ENCODE measurements around the gene MZT2A.
"Not testable (repeated sequence)": the region's sequence is repeated elsewhere in the genome, so short reads cannot be mapped to it uniquely, and the experiment has no call there.

The MZT2A gene, protein sequence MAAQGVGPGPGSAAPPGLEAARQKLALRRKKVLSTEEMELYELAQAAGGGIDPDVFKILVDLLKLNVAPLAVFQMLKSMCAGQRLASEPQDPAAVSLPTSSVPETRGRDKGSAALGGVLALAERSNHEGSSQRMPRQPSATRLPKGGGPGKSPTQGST

DNA sequence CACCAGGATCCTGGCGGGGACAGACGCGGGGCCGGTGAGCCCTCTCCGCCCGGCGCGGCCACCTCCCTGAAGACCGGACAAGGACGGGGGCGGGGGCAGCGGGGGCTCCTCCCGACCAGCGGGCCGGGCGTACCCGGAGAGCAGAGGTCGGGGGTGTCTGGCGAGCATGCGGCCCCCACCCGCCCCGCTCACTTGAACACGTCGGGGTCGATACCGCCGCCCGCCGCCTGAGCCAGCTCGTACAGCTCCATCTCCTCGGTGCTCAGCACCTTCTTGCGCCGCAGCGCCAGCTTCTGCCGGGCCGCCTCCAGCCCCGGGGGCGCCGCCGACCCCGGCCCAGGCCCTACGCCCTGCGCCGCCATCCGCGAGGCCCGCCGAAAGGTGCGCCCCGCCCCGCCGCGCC is at the start of gene MZT2A:
MZT2A (minus strand) TSS at position 383 of the 403 bp plus-strand sequence; CDS start at position 362, 21 bp downstream.
- in situ Hi-C loops (cut with HindIII; ENCODE audit: low pct_ligation_motif_present, low pct_unique_long_range_greater_than_20kb, low sequenced_read_pairs); DNase-seq: not testable (repeated sequence)

DNA sequence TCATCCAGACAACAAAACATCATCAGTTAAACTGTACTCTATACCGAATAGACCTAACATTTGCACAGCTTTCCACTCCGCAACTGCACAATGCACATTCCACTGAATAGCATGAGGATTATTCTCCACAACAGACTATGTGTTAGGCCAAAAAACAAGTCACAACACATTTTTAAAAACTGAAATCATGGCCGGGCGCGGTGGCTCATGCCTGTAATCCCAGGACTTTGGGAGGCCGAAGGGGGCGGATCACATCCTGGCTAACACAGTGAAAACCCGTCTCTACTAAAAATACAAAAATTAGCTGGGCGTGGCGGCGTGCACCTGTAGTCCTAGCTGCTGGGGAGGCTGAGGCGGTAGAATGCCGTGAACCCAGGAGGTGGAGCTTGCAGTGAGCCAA is 46.7 kb upstream of the MZT2A start:
- in situ Hi-C loops (cut with HindIII; ENCODE audit: low pct_ligation_motif_present, low pct_unique_long_range_greater_than_20kb, low sequenced_read_pairs); DNase-seq: not testable (repeated sequence)

DNA sequence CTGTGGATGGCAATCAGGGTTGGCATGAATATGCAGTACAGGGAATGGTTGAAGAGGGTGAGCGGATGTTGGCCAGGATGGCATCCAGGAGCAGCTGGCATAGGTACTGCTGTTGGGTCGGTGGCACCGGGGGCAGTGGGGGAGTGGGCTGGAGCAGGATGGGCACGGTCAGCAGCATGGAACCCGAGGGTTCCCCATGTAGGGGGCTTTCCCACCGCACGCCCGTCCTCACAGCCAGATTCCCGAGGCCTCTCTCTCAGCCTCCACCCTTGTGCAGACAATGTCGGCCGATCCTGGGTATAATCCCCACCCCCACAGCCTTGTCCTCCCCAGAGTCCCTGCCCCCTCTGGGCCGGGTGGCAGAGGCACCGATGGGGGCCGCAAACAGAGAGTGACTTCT is 44.6 kb upstream of the MZT2A start:
- in situ Hi-C loops (cut with HindIII; ENCODE audit: low pct_ligation_motif_present, low pct_unique_long_range_greater_than_20kb, low sequenced_read_pairs); DNase-seq: not testable (repeated sequence)

DNA sequence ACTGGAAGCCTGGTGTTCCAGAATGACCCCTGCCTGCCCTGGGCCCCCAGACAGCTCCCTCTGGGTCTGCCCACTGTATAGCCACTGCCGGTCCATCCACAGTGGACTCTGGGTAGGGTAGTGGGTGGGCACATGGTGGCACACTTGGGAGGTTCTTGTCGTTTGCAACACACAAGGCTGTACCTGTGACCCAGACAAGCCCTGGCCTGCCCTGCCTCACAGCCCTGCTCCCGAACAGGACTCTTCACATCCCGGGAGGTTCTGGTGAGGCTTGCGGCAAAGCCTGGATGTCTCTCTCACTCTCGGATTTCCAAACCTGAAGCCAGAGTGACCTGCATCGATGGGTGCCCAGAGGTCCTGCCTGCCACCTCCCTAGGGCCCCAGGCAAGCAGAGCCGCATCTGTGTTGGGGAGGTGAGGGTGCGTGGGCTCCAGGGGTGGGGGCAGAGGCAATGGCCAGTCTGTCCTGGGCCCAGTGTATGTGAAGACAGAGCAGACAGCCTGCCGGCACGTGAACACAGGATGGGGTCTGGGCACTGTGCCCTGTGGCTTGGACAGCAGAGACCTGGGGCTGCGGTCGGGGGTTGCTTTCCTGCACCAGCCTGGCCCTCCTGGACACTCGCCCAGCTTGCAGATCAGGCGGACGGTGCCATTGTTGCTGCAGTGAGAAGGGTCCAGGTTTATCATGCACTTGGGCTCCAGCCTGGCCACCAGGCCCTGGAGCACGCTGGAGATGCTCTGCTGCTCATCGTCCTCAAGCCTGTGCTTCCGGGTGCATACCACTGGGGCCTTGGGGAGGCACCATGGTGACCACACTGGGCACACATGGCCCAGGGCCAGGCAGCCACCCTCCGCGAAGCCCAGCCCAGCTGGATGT is 44.0 kb upstream of the MZT2A start:
- in situ Hi-C loops (cut with HindIII; ENCODE audit: low pct_ligation_motif_present, low pct_unique_long_range_greater_than_20kb, low sequenced_read_pairs); DNase-seq: not testable (repeated sequence)

DNA sequence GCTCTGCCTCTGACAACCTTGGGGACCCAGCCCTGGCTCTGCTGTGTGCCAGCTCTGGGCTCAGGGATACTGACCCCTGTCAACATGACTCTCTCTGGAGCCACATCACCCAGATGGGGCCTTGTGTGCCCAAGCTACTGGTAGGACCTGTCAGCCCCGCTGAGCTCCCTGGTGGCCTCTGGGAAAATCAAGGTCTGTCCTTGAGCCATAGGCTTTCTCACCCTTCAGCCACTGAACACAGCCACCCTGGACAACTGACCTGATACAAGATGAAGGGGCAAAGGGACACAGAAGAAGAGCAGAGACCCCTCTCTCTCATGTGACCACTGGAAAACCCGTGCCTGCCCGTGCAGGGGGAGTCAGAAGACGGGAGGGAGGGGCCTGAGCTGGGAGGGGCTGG is 43.3 kb upstream of the MZT2A start:
- in situ Hi-C loops (cut with HindIII; ENCODE audit: low pct_ligation_motif_present, low pct_unique_long_range_greater_than_20kb, low sequenced_read_pairs): no loop called here

DNA sequence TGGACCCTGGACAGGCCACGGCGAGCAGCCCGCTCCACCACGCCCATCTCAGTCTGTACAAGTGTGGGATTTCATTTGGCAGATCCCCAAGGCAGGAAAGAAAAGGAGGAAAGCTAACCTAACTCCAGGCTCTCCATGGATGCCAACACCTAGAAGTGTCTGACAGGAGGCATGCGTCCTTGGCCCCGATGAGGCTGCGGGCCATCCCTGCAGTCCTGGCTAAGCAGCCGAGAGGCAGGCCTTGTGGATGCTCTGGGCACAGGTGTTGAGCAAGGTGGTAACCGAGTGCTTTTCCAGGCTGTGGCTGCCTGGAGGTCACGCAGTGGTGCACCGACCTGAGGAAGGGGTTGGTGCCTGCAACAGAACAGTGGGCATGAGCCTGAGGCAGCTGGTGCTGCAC is 42.8 kb upstream of the MZT2A start:
- DNase-seq; in situ Hi-C loops (cut with HindIII; ENCODE audit: low pct_ligation_motif_present, low pct_unique_long_range_greater_than_20kb, low sequenced_read_pairs): not testable (repeated sequence)

More for the DNA sequence above, 43.3 kb upstream of the MZT2A start:
- DNase-seq: no peak

DNA sequence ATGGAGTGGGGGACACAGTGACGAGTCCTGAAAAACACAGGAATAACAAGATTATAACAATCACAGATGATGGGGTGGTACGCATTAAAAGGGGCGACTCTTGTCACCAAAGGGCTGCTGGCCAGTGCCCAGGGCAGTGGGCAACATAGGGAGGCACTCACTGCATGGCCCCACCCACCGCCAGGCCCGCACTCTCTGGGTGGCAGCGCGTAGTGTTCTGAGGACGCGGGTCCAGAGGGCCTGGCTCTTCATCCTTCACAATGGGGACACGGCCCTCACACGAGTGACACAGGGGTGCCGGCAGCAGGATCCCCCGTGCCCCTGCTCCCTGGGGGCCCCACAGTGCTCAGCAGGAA is 42.1 kb upstream of the MZT2A start:
- DNase-seq; in situ Hi-C loops (cut with HindIII; ENCODE audit: low pct_ligation_motif_present, low pct_unique_long_range_greater_than_20kb, low sequenced_read_pairs): not testable (repeated sequence)

DNA sequence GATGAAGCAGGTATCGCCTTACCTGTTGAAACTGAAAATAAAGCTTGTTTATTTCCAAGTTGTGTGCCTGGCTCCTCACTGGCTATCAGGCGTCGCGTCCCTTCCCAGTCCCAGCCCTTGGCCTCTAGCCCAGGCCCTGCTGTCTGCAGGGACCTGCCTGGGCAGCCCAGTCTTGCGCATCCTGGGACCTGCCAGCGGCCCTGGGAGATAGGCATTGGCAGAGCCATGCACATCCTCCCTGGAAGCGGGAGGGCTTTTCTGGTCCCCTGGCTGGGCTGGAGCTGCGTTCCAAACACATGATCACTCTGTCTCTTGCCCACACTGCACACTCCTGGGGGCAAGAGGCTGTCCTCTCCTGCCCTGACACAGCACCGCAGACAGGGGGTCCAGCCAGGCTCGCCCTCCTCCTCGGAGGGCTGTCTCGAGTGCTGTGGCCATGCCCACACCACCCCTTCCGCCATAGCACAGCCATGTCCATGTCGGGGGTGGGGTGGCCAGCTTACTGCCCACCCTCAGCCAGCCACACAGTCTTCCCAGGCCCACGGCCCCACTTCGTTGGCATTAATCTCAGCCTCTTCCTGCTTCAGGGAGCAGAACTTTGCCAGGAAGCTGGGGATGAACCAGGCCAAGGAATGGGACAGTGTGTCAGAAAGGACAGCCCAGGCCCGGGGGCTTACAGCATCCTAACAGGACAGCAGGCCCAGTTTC is 41.6 kb upstream of the MZT2A start:
- in situ Hi-C loops (cut with HindIII; ENCODE audit: low pct_ligation_motif_present, low pct_unique_long_range_greater_than_20kb, low sequenced_read_pairs); DNase-seq: not testable (repeated sequence)

DNA sequence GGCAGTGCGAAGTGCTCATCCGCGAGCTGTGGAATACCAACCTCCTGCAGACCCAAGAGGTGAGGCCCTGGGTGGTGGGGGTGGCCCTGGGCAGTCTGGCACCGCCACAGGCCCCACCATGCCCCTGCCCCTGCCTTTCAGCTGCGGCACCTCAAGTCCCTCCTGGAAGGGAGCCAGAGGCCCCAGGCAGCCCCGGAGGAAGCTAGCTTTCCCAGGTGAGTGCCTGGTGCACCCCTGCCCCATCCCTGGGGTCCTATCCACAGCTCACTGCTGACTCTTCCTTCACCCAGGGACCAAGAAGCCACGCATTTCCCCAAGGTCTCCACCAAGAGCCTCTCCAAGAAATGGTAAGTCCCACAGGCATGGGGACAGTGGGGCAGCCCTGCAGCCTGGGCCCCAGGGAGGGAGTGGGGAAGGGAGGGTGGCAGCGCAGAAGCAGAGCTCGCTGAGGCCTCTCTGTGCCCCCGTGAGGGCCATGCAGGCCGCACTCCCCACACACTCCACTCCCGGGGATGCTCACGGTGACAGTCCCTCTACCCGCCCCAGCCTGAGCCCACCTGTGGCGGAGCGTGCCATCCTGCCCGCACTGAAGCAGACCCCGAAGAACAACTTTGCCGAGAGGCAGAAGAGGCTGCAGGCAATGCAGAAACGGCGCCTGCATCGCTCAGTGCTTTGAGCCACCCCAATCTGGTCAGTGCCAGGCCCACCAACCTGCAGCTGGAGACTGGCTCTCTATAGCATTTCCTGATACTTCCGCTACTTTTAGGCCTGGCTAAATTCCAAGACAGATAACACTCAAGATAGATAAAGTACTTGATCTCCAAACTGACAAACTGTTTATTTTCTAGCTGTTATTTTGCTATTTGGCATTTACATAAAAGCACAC is 40.8 kb upstream of the MZT2A start:
- DNase-seq; in situ Hi-C loops (cut with HindIII; ENCODE audit: low pct_ligation_motif_present, low pct_unique_long_range_greater_than_20kb, low sequenced_read_pairs): not testable (repeated sequence)

DNA sequence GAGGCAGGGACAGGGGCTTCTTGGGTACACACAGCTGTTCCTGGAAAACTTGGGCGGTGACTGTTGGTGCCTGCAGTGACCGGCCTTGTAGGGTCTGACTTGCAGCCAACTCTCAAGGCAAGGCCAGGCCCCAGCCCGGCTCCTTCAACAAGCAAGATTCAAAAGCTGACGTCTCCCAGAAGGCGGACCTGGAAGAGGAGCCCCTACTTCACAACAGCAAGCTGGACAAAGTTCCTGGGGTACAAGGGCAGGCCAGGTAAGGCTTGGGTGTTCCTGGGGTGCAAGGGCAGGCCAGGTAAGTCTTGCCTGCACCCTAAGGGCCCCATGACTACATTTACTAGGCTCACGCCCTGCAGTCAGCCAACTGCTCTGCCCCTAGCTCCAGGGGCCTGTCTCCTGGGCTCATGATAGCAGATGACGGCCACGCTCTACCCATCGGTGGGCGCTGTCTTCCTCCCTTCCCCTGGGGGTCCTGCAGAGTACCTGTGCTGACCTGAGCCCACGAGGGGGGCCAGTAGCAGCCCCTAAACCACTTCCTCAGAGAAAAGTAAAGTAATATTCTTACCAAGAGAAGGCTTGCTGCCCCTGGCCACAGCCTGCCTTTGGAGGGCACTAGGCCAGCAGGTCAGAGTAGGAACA is 39.5 kb upstream of the MZT2A start:
- in situ Hi-C loops (cut with HindIII; ENCODE audit: low pct_ligation_motif_present, low pct_unique_long_range_greater_than_20kb, low sequenced_read_pairs); DNase-seq: not testable (repeated sequence)

DNA sequence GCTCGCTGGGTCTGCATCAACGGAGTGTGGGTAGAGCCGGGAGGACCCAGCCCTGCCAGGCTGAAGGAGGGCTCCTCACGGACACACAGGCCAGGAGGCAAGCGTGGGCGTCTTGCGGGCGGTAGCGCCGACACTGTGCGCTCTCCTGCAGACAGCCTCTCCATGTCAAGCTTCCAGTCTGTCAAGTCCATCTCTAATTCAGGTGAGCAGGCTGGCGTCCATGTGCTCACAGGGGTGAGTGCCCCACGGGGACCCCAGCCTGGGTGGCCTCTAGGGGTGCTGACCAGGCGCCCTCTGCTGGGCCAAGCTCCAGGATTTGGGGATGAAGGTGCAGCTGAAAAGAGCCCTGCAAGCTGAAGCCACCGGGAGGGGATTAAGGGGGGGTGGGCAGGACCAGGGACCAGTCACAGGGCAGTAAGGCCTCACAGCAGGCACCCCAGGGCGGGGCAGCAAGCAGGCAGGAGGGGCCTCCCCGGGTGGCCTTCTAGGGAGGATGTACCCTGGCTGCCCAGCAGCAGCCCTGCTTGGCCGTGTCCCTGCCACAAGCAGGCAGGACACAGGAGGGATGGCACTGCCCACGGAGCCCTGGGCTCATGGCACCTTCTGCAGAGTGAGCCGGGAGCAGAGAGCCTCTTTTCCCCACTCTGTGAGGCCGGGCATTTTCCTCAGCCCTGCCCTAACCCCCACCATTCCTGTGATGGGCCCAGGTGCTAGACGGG is 38.6 kb upstream of the MZT2A start:
- in situ Hi-C loops (cut with HindIII; ENCODE audit: low pct_ligation_motif_present, low pct_unique_long_range_greater_than_20kb, low sequenced_read_pairs); DNase-seq: not testable (repeated sequence)

DNA sequence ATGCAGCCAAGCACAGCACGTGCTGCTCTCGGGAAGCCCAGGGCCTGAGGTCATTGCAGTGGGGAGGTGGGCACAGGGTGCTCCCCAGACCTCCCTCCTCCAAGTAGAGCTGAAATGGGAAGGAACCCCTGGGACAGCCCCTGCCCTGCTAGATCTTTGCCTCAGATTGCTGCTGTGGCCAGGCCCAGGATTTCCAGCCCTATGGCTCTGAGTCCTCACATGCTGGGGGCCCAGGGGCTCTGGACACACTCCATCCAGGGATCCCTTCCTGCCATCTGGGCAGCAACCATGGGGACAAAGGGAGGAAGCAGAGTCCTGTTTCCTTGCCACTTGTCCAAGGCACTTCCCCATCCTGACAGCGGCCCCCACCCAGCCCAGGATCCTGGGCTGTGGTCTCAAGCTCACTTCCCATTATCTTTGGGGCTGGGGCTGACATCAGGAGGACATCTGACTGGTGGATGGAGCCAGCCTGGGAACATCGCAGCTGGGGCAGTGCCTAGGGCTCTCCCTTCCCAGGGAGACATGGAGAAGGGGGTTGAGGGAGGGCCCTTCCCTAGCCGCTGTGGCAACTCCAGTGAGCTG is 37.8 kb upstream of the MZT2A start:
- in situ Hi-C loops (cut with HindIII; ENCODE audit: low pct_ligation_motif_present, low pct_unique_long_range_greater_than_20kb, low sequenced_read_pairs); DNase-seq: not testable (repeated sequence)

DNA sequence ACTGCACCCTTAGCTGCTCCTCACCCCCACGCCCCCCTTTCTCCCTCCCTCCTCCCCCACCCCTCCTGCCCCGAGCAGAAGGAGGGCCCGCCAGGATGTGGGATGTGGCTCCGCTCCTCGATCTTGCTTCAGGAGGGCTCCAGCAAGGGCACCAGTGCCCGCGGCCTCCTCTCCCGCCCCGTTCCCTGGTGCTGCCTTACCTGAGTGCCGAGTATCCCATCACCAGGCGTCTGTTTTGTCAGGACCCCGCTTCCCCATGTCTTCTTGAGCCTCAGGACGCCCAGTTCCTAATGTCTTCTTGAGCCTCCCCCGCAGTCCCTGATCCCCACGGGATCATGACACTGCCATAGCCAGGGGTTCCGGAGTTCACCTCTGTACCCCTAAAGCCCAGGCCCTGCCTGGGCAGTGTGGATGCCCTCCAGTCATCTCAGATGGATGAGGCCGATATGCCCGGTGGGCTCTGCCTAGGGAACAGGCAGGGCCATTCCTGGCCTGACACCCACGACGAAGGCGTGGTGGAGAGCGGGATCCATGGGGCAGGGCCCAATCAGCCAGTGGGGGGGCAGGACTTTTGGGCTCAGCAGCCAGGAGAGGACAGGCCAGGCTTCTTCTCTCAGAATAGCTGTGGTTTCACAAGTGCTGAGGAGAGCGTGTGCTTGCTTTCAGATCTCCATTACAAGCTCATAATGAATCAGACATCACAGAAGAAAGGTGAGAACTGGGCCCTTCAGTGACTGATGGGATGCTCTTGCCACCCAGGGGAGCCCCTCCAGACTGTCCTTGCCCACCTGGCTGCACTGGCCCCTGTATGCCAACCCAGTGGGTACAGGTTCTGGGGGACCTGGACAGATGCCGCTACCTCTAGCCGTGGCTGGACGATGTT is 37.0 kb upstream of the MZT2A start:
- DNase-seq; in situ Hi-C loops (cut with HindIII; ENCODE audit: low pct_ligation_motif_present, low pct_unique_long_range_greater_than_20kb, low sequenced_read_pairs): not testable (repeated sequence)

DNA sequence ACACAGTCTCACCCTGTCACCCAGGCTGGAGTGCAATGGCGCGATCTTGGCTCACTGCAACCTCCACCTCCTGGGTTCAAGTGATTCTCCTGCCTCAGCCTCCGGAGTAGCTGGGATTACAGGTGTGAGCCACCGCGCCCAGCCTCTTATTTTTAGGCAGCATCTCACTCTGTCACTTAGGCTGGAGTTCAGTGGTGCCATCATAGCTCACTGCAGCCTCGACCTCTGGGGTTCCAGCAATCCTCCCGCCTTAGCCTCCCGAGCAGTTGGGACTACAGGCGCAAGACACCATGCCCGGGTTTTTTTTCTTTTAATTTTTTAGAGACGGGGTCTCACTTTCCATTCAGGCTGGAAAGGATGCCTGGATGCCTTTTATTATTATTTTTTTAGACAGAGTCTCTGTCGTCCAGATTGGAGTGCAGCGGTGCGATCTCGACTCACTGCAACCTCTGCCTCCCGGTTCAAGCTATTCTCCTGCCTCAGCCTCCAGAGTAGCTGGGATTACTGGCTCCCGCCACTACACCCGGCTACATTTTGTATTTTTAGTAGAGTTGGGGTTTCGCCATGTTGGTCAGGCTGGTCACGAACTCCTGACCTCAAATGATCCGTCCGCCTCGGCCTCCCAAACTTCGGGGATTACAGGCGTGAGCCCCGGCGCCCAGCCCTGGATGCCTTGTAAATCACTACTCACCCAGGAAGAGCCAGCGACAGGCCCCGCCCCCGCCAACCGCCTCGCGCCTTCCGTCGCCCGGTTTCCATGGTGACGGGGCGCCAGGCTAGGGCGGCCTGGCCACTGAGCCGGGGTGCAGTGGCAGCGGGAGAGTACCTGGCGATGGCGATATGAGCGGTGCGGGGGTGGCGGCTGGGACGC is 35.2 kb upstream of the MZT2A start, which contains the start of gene CCDC74A:
CCDC74A (plus strand) TSS at position 758 of the 871 bp plus-strand sequence; CDS start at position 841, 83 bp downstream.
- in situ Hi-C loops (cut with HindIII; ENCODE audit: low pct_ligation_motif_present, low pct_unique_long_range_greater_than_20kb, low sequenced_read_pairs): not testable (repeated sequence)
- peak; percentile 63 for DNase-seq

DNA sequence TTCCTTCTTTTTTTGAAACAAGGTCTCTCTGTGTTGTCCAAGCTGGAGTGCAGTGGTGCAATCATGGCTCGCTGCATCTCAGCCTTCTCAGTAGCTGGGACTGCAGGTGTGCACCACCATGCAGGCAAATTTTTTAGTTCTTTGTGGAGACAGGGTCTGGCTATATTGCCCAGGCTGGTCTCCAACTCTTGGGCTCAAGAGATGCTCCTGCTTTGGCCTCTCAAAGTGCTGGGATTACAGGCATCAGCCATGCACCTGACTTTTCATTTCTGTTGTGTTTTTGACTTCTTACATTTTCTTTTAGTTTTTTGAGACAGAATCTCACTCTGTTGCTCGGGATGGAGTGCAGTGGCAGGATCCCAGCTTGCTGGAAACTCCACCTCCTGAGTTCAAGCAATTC is 33.1 kb upstream of the MZT2A start:
- in situ Hi-C loops (cut with HindIII; ENCODE audit: low pct_ligation_motif_present, low pct_unique_long_range_greater_than_20kb, low sequenced_read_pairs); DNase-seq: not testable (repeated sequence)

Data from ACHN (cell line).